GM21367 (cell line): ENCODE results near the gene CDH4.

Experiments used
- ATAC-seq: cut with Tn5 transposase; IDR thresholded peaks from one replicate; pipeline ENCODE4 v1.9.1; 2021; ENCODE audit not compliant: unreplicated experiment

Gene CDH4

DNA sequence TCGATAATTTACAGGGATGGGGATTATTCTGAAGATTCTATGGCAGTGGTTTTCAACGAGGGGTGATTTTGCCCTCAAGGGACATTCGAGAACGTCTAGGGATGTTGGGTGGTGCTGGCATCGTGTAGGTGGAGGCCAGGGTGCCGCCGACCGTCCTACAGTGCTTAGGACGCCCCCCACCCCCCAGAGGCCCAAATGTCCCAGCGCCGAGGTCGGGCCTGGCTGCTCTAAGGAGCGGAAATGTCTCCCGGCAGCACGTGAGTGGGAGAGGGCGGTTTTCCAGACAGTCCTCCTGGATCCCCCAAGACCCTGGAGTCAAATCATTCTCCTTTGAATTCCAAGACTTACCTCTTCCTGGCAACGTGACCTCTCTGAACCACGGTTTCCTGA, 101.9 kb downstream of the CDH4 start:
- ATAC-seq = no peak

DNA sequence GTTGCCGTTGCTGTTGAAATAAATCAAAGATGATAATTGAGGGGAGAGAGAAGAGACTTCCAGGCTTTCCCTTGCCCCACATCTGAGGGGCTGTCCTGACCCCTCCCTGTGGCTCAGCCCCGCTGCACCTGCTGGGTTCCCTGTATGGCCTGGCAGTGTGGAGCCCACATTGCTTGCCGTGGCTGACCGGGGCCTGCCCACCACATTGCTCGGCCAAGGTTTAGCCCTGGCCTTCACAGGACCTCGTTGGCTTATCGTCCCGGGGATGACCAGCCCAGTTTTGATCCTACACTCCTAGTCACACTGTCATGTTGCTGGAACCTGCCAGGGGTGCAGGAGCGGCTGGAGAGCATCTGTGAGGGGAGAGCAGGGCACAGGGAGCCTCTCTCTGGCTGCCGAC, 102.4 kb downstream of the CDH4 start:
- ATAC-seq = no peak

DNA sequence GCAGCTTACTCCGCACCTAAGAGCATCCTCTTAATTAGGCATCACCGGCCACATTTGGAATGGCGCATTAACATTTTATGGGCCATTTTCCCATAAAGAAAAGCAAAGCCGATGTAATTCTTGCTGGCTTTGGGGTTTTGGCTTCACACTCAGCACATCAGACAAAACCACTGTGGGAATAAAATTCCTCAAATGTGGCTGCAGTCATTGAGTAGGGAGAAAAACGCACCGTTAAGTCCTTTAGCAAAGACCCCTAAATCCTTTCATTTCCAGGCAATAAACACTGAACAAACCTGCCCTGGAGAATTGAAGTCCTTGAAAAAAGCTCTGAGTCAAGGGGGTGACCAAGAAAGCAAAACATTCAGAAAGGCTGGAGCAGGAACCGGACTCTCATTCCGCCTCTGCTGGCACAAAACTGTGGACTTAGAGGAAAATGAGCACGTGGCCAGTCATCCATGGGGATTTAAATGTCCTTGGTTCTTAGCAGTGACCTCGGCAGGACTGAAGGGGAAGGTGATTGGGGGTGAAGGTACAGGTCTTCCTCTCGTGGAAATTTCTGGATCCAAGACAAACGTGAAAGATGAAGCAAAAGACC, 102.9 kb downstream of the CDH4 start:
- no peak for ATAC-seq

DNA sequence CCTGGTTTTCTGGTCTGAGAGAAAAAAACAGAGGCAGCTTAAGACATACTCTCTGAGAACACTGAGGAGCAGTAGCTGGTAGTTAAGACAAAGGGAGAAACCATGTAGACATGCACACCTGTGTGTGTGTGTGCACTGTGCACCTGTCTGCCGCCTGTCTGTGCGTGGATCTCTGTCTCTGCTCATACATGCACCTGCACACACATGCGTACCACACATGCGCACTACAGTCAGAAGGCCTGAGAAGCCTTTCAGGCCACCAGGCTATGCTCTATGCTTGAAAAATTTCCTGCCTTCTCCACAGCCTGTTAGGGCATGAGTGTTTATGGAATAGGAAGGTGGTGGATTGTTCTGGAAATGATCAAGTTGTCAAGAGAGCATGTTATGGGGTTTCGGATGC, 103.5 kb downstream of the CDH4 start:
- no peak for ATAC-seq

DNA sequence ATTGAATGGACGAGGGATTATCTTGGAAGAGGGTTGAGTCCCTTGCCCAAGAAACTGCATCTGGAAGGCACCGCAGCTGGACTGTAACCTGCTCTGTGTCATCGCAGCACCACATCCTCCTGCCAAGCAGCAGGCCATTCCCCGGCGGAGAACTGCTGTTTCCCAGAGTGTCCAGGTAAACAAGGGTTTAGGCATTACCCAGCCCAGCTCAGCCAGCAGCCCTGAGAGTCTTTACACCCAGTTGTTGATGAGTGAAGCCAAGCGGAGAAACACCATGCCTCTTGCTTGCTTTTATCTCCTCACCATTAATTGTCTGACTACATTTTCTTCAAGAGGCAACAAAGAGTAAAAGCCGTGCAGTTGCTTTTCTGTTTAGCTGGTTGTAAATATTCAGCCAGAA, 104.1 kb downstream of the CDH4 start:
- ATAC-seq = no peak

DNA sequence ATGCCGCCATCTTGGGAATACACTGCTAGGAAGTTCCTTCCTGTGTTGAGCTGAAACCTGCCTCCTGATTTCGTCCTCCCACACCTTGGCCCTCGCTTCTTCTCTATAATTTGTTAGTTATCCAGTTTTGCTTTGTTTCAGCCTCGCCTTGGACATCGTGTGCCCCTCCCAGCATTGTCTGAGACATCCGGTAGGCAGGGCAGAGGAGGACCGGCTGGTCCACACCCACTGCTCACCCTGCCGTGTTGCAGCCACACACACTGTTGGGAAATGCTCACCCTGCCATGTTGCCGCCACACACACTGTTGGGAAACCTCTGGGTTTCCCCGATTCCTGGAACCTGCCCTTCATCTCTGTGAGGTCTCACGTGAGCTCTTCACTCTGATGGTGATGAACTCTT, 105.1 kb downstream of the CDH4 start:
- no peak for ATAC-seq

DNA sequence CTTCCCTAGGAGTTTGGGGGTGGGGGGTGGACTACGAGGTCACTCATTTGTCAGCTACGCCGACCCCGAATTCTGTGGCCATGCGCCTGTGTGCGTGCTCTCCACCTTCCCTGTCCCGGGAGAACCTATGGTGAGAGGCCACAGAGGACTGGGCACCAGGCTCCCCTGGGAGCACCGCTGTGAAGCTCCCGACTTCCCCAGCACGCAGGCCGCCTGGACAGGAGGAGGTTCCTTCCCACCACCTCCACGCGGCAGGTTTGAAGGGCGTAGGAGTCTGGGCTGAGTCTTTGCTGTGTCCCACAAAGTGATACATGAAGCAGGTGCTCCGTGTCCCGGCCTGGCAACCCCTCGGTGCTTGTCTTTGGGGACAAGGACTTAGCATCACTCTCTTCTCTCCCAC, 107.2 kb downstream of the CDH4 start:
- no peak for ATAC-seq

DNA sequence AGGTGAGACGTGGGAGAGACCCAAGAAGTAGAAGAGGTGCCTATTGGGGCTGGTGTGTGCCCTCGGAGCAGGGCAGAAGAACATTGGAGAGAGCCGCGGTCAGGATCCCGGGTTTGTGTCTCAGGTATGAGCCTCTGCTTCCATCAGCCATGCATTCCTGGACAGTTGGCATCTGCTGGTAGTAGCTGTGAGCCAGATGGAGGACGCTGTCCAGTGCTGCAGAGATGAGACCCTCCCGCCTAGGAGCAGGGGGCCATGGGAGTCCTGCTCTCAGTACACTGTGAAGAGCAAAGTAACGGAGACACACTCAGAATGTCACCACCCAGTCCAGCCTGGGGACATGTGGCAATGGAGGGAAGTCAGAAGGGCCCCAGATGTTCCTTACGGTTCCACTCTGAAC, 108.2 kb downstream of the CDH4 start:
- ATAC-seq = no peak

DNA sequence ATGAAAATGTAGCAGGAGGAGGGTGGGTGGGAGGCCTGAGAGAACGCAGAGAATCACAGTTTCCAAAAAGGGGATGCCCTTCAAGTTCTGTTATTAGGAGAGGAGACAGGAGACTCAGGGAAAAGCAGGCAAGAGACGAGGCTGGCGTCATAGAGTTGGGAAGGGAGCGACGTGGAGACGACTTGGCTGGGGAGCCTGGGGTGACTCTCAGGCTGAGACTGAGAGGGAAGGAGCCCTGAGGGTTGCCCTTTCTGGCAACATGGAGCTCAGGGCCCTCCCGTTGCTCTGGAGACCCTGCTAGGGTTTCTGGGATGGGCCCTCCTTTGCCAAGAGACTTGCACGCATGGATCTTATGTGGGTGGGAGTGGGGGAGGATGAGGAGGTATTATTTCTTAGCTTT, 108.9 kb downstream of the CDH4 start:
- ATAC-seq = no peak

DNA sequence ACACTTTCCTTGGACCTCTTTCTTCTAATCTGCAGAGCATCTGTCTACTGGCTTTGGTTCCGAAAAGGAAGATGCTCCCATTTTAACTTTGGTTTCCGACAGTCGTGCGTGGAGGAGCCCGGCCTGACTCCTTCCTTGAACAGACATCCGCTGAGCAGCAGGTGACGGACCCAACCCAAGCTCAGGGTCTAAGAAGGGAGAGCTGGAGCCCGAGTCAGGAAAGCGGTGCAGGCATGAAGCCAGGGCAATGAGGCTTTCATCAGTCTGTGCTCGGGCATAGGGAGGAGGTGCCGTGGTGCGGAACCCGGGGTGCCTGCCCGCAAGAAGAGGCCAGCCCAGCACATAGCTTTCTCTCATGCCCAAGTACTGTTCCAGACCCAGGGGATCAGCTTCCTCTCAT, 109.4 kb downstream of the CDH4 start:
- no peak for ATAC-seq

DNA sequence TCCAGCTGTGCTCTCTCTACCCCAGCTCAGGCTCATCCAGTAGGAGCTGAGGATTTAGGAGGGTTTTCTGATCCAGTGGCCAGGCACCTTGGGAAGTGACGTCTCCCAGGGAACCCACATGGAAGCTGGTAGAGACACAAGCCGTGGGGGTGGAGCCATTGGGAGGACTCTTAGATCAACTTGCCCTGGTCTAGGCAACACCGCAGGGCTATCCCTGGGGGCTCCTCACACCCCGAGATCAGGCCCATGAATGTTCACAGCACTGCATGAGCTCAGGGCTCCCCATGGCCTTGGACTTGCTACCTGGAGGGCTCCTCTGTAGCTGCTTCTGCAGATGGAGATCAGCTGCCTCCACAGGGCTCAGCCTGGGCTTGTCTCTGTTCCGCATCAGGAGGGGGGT, 112.1 kb downstream of the CDH4 start:
- ATAC-seq = no peak

DNA sequence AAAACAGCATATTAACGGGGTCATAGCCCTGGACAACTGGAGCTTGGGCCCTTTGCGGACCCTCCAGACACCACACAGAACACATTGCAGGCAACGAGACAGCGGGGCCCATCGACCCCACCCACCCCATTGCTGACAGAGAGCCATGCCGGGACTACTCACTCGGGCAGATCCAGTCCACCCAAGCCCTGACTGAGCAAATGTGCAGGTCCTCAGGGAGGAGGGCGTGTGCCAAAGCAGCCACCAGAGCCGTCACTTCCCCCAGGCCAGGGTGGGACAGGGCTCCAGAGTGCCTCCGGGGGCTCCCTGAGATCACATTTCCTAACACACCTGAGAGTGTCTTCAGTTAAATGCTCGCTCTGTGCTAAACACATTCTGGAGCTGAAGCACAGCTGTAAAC, 114.9 kb downstream of the CDH4 start:
- no peak for ATAC-seq

DNA sequence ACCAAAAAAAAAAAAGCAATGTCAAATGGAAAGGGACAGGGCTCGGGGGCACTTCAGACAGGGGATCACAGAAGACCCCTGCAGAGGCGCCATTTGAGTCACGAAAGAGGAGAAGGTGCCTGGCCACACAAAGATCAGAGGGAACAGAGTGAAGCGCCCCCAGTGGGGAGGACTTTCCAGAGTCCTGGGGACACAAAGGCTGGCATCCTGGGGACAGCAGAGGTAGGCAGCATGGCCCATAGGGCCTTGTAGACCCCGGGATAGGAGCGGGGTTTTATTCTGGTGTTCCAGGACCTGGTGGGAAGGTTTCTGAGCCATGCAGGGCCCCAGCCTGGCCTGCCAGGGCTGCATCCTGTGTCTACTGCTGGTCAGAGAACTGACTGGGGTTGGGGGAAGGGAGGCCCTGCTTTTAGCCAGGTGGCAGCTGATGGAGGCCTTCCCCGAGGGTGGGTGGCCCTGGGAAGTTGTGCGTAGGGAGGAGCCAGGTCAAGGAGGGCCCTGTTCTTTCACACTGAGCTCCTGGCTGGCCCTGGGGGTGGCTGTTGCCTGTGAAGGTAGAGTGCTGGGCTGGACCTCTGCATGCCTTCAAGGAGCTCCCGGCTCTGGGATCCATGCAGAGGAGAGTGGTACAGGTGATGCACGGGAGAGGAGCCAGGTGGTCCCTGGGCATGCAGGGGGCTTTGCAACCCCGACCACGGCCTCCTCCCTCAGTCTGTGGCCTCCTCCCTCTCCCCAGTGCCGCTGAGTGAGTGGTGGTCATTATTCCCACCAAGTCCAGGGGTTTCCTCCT, 117.9 kb downstream of the CDH4 start:
- ATAC-seq = no peak

DNA sequence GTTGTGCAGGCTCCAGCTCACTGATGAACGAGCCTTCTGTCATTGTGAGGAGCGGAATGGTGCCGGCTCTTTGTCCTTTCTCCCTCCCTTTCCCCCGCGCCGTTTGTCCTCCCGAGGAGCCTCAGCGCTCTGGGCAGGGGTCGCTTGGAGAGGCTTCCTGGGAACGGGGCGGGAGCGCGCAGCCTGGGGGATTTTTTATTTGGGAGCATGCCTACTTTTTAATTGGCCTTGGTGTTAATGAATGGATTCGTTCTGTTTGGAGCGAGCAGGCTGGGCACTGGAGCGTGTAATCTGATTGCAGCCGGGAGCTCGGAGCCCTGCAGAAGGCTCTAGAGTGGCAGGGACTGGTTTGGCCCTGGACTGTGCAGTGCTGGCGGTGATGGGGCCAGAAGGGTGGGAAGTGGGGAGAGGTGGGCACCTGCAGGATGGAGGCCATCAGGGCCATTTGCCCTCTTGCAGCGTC, 118.8 kb downstream of the CDH4 start:
- no peak for ATAC-seq

DNA sequence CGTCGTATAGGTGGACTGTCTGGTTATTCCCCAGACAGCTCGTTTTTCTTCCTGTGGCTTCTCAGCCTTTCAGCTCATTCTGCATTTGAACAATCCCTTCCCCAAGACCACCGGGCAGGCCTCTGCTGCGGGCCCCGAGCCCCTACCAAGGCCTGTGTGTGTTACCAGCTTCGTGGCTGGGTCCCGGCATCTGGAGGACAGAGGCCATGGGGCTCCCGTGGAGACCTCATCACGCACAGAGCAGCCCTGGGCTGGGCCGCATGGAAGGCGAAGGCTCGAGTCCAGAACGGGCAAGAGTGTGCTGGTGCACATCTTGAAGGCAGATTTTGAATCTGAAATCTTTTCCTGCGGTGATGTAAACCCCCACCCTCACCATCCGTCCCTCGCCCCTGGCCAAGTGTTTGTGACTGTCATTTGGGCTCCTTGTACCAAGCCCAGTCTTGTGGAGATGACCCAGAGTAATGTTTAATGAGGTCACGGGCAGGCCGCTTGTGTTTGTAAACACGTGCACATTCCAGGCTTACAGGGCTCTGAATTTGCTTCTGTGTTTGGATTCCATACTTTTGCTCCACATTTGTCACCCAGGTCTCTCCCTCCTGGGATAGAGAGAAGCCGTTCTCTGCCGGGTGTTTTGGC, 119.6 kb downstream of the CDH4 start:
- no peak for ATAC-seq

DNA sequence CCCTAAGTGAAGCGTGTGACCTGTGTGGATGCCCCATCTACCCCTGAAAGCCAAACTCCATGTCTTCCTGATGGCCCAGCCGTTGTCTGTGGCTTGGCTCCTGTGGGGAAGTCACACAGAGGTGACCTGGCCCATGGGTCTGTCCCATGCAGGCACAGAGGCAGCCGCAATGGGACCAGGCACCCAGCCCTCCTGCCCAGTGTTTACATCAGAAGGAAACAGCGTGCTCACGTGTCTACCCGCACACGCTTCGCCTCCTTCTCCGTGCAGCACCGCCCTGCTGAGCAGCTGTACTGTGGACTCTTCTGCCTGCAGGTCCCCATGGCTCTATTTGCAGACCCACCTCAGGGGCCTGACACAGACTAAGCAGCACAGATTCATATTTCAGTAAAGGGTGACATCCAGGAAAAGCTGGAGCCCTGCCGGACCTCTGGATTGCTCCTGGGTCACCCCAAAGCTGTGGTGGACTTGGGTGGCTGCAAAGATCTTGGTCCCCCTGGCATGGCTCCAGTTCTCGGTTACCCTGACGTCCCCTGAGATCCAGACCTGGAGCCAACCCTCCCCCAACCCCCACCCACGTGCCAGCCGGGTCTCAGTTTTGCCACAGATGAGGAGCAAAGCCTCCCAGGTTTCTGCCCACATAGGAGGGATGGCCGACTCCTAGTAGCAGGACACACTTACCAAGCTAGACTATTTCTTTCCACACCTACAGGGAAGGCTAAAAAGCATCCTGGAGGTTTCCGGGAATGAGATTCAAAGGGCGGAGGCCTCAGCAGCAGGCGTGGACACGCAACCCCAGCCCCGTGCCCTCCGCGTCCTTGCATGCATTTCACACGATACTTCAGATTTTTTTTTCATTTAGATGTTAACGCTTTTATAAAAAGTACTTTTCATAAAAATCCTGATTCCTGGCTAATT, 120.3 kb downstream of the CDH4 start:
- ATAC-seq = no peak

DNA sequence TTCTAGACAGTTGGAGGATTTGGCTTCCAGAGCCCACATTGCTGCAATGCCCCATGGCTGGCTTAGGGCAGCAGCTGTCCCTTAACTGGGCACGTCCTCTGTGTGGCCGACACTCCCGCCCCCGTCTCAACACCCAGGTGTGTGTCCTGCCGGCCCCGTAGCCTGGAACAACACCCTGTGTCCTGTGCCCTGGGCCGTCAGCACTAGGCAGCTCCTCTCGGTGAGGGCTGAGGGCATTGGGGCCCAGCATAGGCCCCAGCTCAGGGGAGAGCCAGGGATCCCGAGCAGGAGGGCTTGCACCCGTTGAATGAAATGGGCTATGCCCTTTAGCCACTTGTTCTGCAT, 121.0 kb downstream of the CDH4 start:
- no peak for ATAC-seq

DNA sequence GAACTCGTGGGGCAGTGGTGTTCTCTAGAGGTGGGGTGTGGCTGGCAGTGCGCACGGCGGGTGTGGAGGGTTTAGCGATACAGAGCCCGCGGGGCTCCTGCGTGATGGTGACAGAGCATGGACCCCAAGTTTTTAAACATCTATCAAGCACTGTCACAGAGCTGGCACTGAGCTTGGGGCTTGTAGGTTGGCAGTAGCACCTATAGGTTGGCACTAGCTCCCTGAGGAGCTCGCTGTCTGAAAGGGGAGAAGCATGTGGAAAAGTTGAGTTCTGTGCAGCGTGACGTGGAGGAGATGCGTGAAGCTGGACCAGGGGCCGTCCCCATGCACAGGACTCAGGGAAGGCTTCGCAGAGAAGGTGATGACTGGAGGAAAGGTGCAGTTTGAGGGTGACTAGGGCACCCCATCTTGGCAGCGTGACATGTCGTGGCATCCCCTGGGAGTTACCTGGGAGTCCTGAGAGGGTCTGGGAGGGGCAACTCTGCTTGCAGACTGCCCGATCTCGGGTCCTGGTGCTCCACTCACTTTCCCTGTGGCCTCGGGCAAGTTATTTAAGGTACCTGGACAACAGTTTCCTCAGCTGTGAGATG, 122.0 kb downstream of the CDH4 start:
- ATAC-seq = no peak

DNA sequence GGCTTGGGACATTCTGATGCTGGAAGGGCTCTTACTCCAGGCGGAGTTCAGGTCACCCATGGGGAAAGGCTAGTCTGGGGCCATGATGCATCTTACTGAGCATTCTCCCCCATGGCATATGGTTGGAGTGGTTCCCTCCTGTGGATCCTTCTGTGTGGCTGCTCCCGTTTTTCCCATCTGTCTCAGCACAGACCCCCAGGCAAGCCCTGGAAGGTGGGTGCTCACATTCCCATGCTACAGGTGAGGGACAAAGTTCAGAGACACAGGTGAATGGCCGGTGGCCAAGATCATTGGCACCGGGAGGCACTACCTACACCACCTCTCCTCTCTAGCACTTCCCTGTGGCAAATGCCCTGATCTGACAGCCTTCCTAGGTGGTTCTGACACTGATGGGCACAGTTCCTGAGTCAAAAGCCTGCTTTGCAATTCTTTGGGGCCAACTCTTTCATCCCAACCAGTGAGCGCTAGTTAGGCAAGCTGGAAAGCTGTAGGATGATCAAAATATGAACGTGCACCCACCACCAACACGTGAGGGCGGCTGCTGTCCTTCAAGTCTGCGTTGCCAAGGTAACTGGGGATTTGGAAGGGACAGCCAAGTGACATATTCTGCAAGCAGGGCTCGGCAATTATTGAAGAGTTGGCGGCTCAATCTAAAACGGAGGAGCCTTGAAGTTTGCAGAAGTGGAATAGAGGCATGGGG, 124.6 kb downstream of the CDH4 start:
- no peak for ATAC-seq

DNA sequence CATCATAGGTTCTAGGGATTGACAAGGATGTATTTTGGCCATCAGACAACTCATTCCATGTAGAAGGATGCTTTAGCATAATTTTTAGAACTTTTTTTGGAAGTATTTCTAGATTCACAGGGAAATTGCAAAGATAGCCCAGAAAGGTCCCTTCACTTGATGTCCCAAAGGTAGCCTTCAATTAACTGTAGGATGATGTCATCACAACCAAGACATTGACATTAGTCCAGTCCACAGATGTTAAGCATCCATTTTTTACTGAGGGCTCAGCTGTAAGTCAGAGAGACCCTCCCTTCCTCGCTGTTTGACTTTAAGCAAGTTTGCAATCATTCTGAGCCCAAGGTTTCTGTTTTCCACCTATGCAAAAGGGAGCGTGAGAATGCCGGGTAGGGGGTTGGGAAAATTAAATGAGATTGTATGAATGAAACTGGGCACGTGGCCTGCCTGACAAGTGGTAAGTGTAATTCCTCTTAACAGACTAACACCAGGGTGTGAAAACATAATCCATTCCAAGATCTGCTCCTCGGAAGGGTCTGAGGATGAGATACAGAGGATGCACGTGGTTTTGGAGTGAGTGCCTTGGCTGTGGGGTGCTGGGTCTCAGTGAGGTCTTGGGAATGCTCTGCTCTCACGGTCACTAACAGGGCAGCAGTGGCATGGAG, 126.8 kb downstream of the CDH4 start:
- no peak for ATAC-seq
